Caco-2 (cell line): ENCODE data around the gene CRB1. TPM values are rescaled to one million over a fixed set of nuclear protein-coding genes. Genes with fewer than 3 reads are reported as not detected.

Experiments used
- BruUV-seq: library from RNA; stranded (reverse); fragments of 400-500 nt; replicated peaks from 2 replicates; lab custom pipeline; 2021; lab: Mats Ljungman, UMichigan
- CTCF ChIA-PET: fragments of 300-600 bp; sonication (Branson Sonifier 250); formaldehyde crosslinking; loops from one replicate; lab custom pipeline; 2022; ENCODE audit warnings: antibody characterized with exemption; lab: Charles Lee
- POLR2A ChIA-PET: fragments of 300-600 bp; sonication (Branson Sonifier 250); formaldehyde crosslinking; loops from one replicate; lab custom pipeline; 2022; ENCODE audit warnings: antibody characterized with exemption; lab: Charles Lee
- DNase-seq, 2 experiments: peaks; one replicate each; pipeline versions ENCODE4 v3.0.0 to v3.0.0-alpha.2; 2020 to 2022
- H3K27me3 ChIP-seq: replicated peaks from 2 replicates; pipeline ENCODE4 v1.6.0; 2011; ENCODE audit warnings: low read length; ENCODE audit not compliant: control insufficient read depth, insufficient read depth
- H3K36me3 ChIP-seq: 2 replicates; pipeline ENCODE4 v1.5.1; 2011; ENCODE audit warnings: low read length; ENCODE audit not compliant: control insufficient read depth, insufficient read depth
- H3K4me1 ChIP-seq: fragments of 250-450 bp; sonication (Bioruptor Pico); 2 replicates; pipeline ENCODE4 v1.5.1; 2020; ENCODE audit warnings: mild to moderate bottlenecking
- H3K4me3 ChIP-seq: 2 replicates; pipeline ENCODE4 v1.5.1; 2011; ENCODE audit warnings: low read depth, mild to moderate bottlenecking, control low read depth, low read length
- H3K9me3 ChIP-seq: fragments of 250-450 bp; sonication (Bioruptor Pico); 2 replicates; pipeline ENCODE4 v1.5.1; 2020; ENCODE audit warnings: mild to moderate bottlenecking, moderate library complexity
- H3K27ac Mint-ChIP-seq: one replicate; pipeline ENCODE4 v1.8.0; 2022; ENCODE audit warnings: mixed read lengths; ENCODE audit not compliant: unreplicated experiment
- H3K27me3 Mint-ChIP-seq: one replicate; pipeline ENCODE4 v1.8.0; 2022; ENCODE audit warnings: mixed read lengths; ENCODE audit not compliant: insufficient read depth, unreplicated experiment
- H3K36me3 Mint-ChIP-seq: one replicate; pipeline ENCODE4 v1.8.0; 2022; ENCODE audit warnings: mild to moderate bottlenecking, mixed read lengths; ENCODE audit not compliant: insufficient read depth, unreplicated experiment
- H3K4me1 Mint-ChIP-seq: one replicate; pipeline ENCODE4 v1.8.0; 2022; ENCODE audit warnings: low read depth, mixed read lengths; ENCODE audit not compliant: unreplicated experiment
- H3K4me3 Mint-ChIP-seq: one replicate; pipeline ENCODE4 v1.8.0; 2022; ENCODE audit warnings: mild to moderate bottlenecking, moderate library complexity, mixed read lengths; ENCODE audit not compliant: unreplicated experiment
- H3K9me3 Mint-ChIP-seq: one replicate; pipeline ENCODE4 v1.8.0; 2022; ENCODE audit warnings: mixed read lengths; ENCODE audit not compliant: unreplicated experiment
- intact Hi-C: fragments of 100-400 bp; cut with micrococcal nuclease; formaldehyde crosslinking; loops from one replicate; pipeline ENCODE4 v1.10.0; 2022; ENCODE audit not compliant: unreplicated experiment
- total RNA-seq: library from RNA; stranded (reverse); gene quantifications from 2 replicates; pipeline ENCODE4 v1.2.3, GENCODE V29; 2022
- TF ChIP-seq, protein P1 (sequence below), 2 experiments: fragments of 200-600 bp in 1 of 2; IDR thresholded peaks; 1 replicate in 1 of 2; 2 replicates in 1 of 2; pipeline versions ENCODE4 v1.5.1 to v1.8.0; 2011 to 2022; ENCODE audit warnings: antibody characterized with exemption in 1 of 2, control low read depth in 1 of 2, inconsistent platforms in 1 of 2, low read depth in 1 of 2, low read length in 1 of 2, mild to moderate bottlenecking in 1 of 2, moderate library complexity in 1 of 2; ENCODE audit not compliant: insufficient read depth in 1 of 2, severe bottlenecking in 1 of 2, unreplicated experiment in 1 of 2

Gene CRB1
- total RNA-seq, 1 experiment from 2014 or later: not detected

DNA sequence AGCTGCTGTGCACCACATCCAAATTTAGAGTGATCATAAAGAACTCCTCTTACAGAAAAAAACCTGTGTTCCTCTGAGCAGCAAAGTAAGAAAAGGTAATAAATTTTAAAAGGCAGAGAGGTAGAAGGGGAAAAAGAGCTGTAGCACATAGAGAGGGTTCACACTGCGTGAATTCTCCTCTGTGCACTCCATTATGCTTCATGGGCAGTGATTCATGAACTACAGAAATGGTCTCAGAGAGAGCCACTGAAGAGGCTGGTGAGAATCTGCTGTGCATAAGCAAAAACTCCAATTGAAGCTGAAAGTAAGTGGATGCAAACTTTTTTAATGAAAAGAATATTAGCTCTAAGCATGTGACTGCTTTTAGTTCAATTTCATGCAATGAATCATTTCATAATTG lies 65.0 kb downstream of the CRB1 start:
- no TSS peak for BruUV-seq
- intact Hi-C loops: no loop called here
- TF ChIP-seq, protein P1, sequence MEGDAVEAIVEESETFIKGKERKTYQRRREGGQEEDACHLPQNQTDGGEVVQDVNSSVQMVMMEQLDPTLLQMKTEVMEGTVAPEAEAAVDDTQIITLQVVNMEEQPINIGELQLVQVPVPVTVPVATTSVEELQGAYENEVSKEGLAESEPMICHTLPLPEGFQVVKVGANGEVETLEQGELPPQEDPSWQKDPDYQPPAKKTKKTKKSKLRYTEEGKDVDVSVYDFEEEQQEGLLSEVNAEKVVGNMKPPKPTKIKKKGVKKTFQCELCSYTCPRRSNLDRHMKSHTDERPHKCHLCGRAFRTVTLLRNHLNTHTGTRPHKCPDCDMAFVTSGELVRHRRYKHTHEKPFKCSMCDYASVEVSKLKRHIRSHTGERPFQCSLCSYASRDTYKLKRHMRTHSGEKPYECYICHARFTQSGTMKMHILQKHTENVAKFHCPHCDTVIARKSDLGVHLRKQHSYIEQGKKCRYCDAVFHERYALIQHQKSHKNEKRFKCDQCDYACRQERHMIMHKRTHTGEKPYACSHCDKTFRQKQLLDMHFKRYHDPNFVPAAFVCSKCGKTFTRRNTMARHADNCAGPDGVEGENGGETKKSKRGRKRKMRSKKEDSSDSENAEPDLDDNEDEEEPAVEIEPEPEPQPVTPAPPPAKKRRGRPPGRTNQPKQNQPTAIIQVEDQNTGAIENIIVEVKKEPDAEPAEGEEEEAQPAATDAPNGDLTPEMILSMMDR (IDR thresholded peaks at IDR 0.05; ENCODE audit: insufficient read depth in 1 of 2, low read depth in 1 of 2, low read length in 1 of 2, severe bottlenecking in 1 of 2, unreplicated experiment in 1 of 2): no peak
- H3K27me3 ChIP-seq: no peaks in the 10 kb centered on the region
- no peak for DNase-seq
- no peaks in the 10 kb centered on the region for H3K36me3 Mint-ChIP-seq
- H3K4me3 Mint-ChIP-seq: no peak overlapping the region
- ChIA-PET CTCF (interaction anchor here (1.2 kb wide), 1 partner anchor 153 kb away, joined by 3 read pairs; no protein-coding TSS in a partner anchor), POLR2A (no interaction called here)
- no peaks in the 10 kb centered on the region for H3K4me1 ChIP-seq
- H3K9me3 Mint-ChIP-seq: no peaks in the 10 kb centered on the region
- H3K27ac Mint-ChIP-seq: no peak overlapping the region
- no peaks in the 10 kb centered on the region for H3K36me3 ChIP-seq
- no peak overlapping the region for H3K4me3 ChIP-seq
- no peaks in the 10 kb centered on the region for H3K9me3 ChIP-seq
- H3K27me3 Mint-ChIP-seq: peaks cover 5% of the 10 kb centered on the region
- H3K4me1 Mint-ChIP-seq: no peaks in the 10 kb centered on the region

DNA sequence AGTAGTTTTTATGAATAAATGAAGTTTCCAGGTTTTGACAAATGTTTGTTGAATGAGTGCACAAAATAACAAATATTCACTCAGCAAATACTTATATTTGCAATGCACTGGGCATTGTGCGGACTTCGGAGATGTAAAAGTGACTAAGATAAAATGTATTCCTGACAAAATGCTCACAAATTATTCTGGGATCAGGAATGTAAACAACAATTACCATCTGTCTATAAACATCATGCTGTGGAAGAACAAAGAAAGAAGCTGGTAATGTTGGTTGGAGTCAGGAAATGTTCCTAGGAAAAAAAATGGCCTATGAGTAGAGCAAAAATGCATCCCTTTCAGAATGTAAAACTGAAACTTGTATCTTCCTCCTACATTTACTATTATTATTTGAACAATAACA lies 68.5 kb downstream of the CRB1 start:
- POLR2A ChIA-PET: no interaction called here
- H3K9me3 ChIP-seq: no peaks in the 10 kb centered on the region
- DNase-seq: no peak
- H3K36me3 ChIP-seq: no peaks in the 10 kb centered on the region
- Mint-ChIP-seq H3K36me3 (no peaks in the 10 kb centered on the region), H3K4me3 (no peak overlapping the region), H3K9me3 (no peaks in the 10 kb centered on the region), H3K27me3 (peaks cover 8% of the 10 kb centered on the region), H3K4me1 (peaks cover under 1% of the 10 kb centered on the region), H3K27ac (no peak overlapping the region)
- BruUV-seq: no TSS peak
- H3K4me3 ChIP-seq: no peak overlapping the region
- TF ChIP-seq, protein P1 (IDR thresholded peaks at IDR 0.05; ENCODE audit: insufficient read depth in 1 of 2, low read depth in 1 of 2, low read length in 1 of 2, severe bottlenecking in 1 of 2, unreplicated experiment in 1 of 2): no peak
- H3K27me3 ChIP-seq: no peaks in the 10 kb centered on the region
- intact Hi-C loops: no loop called here
- CTCF ChIA-PET: no interaction called here
- no peaks in the 10 kb centered on the region for H3K4me1 ChIP-seq

DNA sequence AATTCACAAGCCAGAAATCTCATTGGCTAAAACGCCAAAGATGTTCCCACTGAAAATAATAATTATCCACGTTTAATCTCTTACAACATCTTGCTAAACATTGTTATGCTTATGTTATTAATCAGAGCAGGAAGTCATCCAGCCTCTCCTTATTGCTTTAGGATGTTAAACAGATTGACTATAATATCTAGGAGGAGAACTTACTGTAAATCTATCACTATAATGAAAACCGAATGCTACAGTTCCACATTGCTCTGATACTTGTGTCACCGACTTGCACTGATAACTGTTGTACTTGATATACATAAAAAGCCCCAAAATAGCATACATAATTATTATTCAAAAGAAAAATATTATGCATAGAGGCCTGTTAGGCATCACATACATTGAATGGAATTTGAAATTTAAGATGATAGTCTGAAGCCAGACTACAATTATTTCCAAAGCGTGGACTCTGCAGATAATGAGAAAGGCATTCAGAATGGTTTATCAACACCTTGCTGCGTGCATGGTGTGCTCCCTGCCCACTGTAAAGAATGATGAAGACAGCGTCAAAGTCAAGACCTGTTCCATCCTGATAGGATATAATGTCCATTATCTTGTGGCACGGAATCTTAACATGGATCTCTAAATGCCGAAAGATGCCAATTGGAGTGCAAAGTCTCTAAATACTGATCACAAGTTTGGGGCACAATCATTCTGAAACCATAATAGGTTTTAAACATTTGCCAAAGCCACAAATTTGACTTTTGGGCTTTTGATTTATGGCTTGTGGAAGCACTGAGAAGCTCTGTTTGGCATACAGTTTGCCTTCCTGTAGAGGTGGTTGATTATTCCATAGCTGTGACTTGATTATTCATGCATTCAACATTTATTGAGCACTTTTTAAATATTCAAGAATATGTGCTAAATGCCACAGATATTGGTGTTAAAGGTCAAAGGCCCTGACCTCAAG lies 71.3 kb downstream of the CRB1 start:
- intact Hi-C loops: no loop called here

More for the DNA sequence above, 71.3 kb downstream of the CRB1 start:
- Mint-ChIP-seq H3K27me3 (peaks cover 6% of the 10 kb centered on the region), H3K9me3 (no peaks in the 10 kb centered on the region), H3K4me1 (peaks cover 10% of the 10 kb centered on the region), H3K4me3 (no peak overlapping the region), H3K27ac (no peak overlapping the region), H3K36me3 (no peaks in the 10 kb centered on the region)
- no peaks in the 10 kb centered on the region for H3K4me1 ChIP-seq
- no peaks in the 10 kb centered on the region for H3K36me3 ChIP-seq
- no TSS peak for BruUV-seq
- no peaks in the 10 kb centered on the region for H3K9me3 ChIP-seq
- H3K4me3 ChIP-seq: no peak overlapping the region
- TF ChIP-seq, protein P1 (IDR thresholded peaks at IDR 0.05; ENCODE audit: insufficient read depth in 1 of 2, low read depth in 1 of 2, low read length in 1 of 2, severe bottlenecking in 1 of 2, unreplicated experiment in 1 of 2): no peak
- ChIA-PET POLR2A (no interaction called here), CTCF (no interaction called here)
- DNase-seq: no peak
- no peaks in the 10 kb centered on the region for H3K27me3 ChIP-seq
